Spleen (tissue), 11 donors: ENCODE results near the gene RPS14. TPM values are rescaled to one million over a fixed set of nuclear protein-coding genes. Genes with fewer than 3 reads are reported as not detected.

Source experiments
- DNase-seq: peaks from one replicate; pipeline ENCODE4 v3.0.0-alpha.2; 2020
- H3K27ac ChIP-seq, 8 donors: fragments of 200-600 bp; sonication (generic) in 7 of 8; 1 replicate in 4 of 8; 2 replicates in 4 of 8; pipeline versions ENCODE4 v1.5.0 to v1.8.0; 2016 to 2021; ENCODE audit warnings: inconsistent platforms in 4 of 8, mild to moderate bottlenecking in 4 of 8, moderate library complexity in 1 of 8
- H3K27me3 ChIP-seq, 7 donors: fragments of 200-600 bp; sonication (generic) in 6 of 7; replicated peaks in 1 of 7; 1 replicate in 4 of 7; 2 replicates in 3 of 7; pipeline versions ENCODE4 v1.5.0 to v1.8.0; 2016 to 2021; ENCODE audit warnings: inconsistent platforms in 3 of 7, mild to moderate bottlenecking in 1 of 7
- H3K36me3 ChIP-seq, 6 donors: fragments of 200-600 bp; sonication (generic) in 5 of 6; 1 replicate in 4 of 6; 2 replicates in 2 of 6; pipeline versions ENCODE4 v1.5.0 to v1.8.0; 2016 to 2021; ENCODE audit warnings: inconsistent platforms in 2 of 6
- H3K4me1 ChIP-seq, 6 donors: fragments of 200-600 bp; sonication (generic) in 5 of 6; 1 replicate in 3 of 6; 2 replicates in 3 of 6; pipeline versions ENCODE4 v1.5.0 to v1.8.0; 2016 to 2021; ENCODE audit warnings: inconsistent platforms in 3 of 6
- H3K4me3 ChIP-seq, 8 donors: fragments of 200-600 bp; sonication (generic) in 7 of 8; 1 replicate in 4 of 8; 2 replicates in 4 of 8; pipeline versions ENCODE4 v1.5.0 to v1.8.0; 2016 to 2021; ENCODE audit warnings: inconsistent platforms in 4 of 8, mild to moderate bottlenecking in 4 of 8, moderate library complexity in 2 of 8
- H3K9me3 ChIP-seq, 8 donors: fragments of 200-600 bp; sonication (generic) in 7 of 8; 1 replicate in 4 of 8; 2 replicates in 4 of 8; pipeline versions ENCODE4 v1.5.0 to v1.8.0; 2016 to 2021; ENCODE audit warnings: inconsistent platforms in 4 of 8
- POLR2A ChIP-seq, 3 donors: fragments of 450-650 bp; IDR thresholded peaks; one replicate each; pipeline ENCODE4 v1.5.1; 2017; ENCODE audit warnings: antibody characterized with exemption in 3 of 3, mild to moderate bottlenecking in 1 of 3
- POLR2AphosphoS5 ChIP-seq, 3 donors: sonication (generic); formaldehyde crosslinking; IDR thresholded peaks; one replicate each; pipeline ENCODE4 v1.5.1; 2017; ENCODE audit warnings: antibody characterized with exemption in 3 of 3
- WGBS, 5 donors: extraction: QIAGEN DNeasy Blood & Tissue Kit in 3 of 5; methylation state at CpG; one replicate each; pipeline versions ENCODE4 v1.1.5 to v1.1.7; 2013 to 2018; 5-methylcytosine and 5-hydroxymethylcytosine counted together
- intact Hi-C: fragments of 100-400 bp; cut with DNase I; formaldehyde crosslinking; loops from one replicate; pipeline ENCODE4 v1.15.0; 2023; ENCODE audit warnings: low total_unique reads
- polyA plus RNA-seq, 3 donors: library from polyadenylated mRNA; stranded (reverse); fragments of 200-250 nt; gene quantifications; one replicate each; pipeline ENCODE4 v1.2.1, GENCODE V29; 2013
- total RNA-seq, 7 donors: library from RNA; depleted of rRNA in 3 of 7; stranded (reverse); fragments of >200 nt in 3 of 7; fragmentation: NEBNext Ultra II Directional in 4 of 7; extraction: Animal tissue kit (Norgen Biotek cat#: 25700) in 4 of 7; gene quantifications; one replicate each; pipeline versions ENCODE4 v1.1.0 to v1.2.1, GENCODE V29; 2016 to 2021
- TF ChIP-seq, protein P1 (sequence below), 11 experiments: fragments of 200-600 bp in 7 of 11; fragments of 450-650 bp in 4 of 11; sonication (generic) in 4 of 11; IDR thresholded peaks in 8 of 11; conservative IDR thresholded peaks in 3 of 11; 1 replicate in 7 of 11; 2 replicates in 4 of 11; pipeline versions ENCODE4 v1.4.0 to v1.8.0; 2016 to 2021; ENCODE audit warnings: antibody characterized with exemption in 11 of 11, inconsistent platforms in 4 of 11, mild to moderate bottlenecking in 1 of 11
- donor health status: healthy with polysubstance abuse.
- donor health status: DM: no; HTN: no; CAD: no; lungs with moderate emphysema.
- donor health status: DM: no; HTN: no; CAD: no.
- donor health status: Bipolar disorder and iron deficiency.
- donor health status: healthy.
- donor health status: DM: no; HTN: no; CAD: no.
- donor health status: DM: yes; HTN: yes; CAD: no.

The RPS14 gene
- total and polyA plus RNA-seq, 10 donors: 1,801 to 8,400 (median 2,426) TPM

DNA sequence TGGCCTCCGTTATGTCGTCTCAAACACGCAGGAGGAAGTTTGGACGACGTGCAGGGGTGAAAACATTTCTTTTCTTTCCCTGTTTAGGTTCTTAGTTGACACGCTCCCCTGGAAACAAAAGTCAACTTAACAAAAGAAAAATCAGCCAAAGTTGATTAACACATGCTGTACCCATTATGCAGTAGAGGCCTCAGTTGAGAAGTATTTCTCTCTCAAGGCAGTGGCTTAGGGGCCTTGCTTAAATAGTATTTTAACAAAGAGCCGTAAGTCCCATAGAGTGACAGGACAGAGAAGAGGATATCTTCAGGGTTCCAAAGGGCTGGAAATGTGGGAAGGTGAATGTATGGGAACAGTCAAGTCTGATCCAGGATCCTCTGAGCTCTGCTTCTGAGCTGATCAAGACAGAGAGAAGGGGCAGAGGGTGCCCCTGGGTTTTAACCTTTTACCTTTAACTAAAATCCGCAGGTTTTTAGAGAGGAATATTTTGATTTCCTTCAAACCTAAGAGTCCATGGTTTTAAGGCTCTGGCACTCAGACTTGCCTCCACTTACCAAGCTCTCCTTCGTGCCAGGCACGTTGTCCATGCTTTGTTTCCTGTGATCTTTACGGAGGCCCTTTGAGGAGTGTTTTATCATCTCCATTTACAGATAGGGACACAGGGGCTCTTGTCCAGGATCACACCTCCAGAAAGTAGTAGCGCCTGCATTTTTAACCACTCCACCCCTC, 36.2 kb downstream of the RPS14 start:
- Histone ChIP-seq H3K9me3 (no peaks in the 10 kb centered on the region), H3K36me3 (peaks cover 0 to 20% (median 8%) of the 10 kb centered on the region in 6 donors), H3K4me1 (peaks cover 12 to 97% (median 64%) of the 10 kb centered on the region in 6 donors), H3K4me3 (peak overlapping the region in 6 of 8 donors; percentile 60 to 87 (median 74)), H3K27me3 (no peaks in the 10 kb centered on the region), H3K27ac (peak overlapping the region; percentile 93 to 99 (median 98))
- 39 to 44% (median 43%) methylated on average over 12 of the region's 12 CpGs for WGBS, 5 donors
- no peak for DNase-seq
- TF ChIP-seq POLR2A (IDR thresholded peaks at IDR 0.05) (peak in 1 of 3 donors; percentile 85), POLR2AphosphoS5 (IDR thresholded peaks at IDR 0.05) (no peak)
- intact Hi-C loops: no loop called here

DNA sequence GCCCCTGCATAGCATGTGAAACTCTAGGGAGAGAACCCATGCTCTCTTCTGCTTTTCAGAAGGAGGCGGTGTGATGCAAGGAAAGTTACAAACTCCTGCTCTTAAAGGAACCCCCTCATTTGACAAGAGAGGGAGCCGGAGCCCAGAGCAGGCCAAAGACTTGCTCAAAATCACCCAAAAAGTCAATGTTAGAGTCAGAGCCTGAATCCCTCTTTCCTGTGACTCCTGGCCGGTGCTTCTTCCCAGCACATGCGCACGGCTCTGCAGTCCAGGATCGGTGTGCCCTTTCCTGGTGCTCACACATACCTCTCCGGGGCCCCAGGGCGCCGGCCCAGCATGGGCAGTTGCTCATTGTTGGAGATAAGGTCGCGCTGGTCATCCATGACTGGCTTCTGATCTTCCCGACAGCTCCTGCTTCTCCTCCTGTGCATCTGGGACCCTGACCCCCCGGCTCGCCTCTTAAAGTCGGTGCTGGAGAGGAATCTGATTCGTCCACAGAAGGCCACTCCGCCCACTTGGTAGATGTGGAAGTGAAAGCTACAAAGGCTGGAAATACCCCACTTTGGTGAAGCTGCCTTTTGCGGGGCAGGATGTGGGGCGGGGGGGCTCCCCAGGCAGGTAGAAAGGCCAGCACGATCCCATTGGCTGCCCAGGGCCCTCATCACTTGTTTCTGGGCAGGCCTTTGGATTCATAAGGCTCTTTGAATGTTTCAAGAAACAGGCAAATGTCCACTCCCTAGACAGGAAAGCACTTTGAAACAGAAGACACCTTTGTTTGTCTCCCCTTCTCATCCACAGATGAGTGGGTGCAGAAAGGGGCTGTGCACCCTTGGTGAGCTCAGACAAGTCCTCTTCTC, 37.0 kb downstream of the RPS14 start, which contains the start of gene CD74:
Gene CD74, minus strand, starts transcription at position 592 of the 857 bp plus-strand sequence. Its CDS starts 161 bp downstream, at position 431.
- 0 to 2% (median 0%) methylated on average over 12 to 20 of the region's 20 CpGs for WGBS, 5 donors
- peak; percentile 97 for DNase-seq
- H3K4me1 ChIP-seq: peaks cover 18 to 97% (median 72%) of the 10 kb centered on the region in 6 donors
- no peaks in the 10 kb centered on the region for H3K9me3 ChIP-seq
- TF ChIP-seq POLR2AphosphoS5 (IDR thresholded peaks at IDR 0.05) (peak; percentile 96 to 100 (median 99)), POLR2A (IDR thresholded peaks at IDR 0.05) (peak; percentile 93 to 99 (median 96))
- TF ChIP-seq, protein P1, sequence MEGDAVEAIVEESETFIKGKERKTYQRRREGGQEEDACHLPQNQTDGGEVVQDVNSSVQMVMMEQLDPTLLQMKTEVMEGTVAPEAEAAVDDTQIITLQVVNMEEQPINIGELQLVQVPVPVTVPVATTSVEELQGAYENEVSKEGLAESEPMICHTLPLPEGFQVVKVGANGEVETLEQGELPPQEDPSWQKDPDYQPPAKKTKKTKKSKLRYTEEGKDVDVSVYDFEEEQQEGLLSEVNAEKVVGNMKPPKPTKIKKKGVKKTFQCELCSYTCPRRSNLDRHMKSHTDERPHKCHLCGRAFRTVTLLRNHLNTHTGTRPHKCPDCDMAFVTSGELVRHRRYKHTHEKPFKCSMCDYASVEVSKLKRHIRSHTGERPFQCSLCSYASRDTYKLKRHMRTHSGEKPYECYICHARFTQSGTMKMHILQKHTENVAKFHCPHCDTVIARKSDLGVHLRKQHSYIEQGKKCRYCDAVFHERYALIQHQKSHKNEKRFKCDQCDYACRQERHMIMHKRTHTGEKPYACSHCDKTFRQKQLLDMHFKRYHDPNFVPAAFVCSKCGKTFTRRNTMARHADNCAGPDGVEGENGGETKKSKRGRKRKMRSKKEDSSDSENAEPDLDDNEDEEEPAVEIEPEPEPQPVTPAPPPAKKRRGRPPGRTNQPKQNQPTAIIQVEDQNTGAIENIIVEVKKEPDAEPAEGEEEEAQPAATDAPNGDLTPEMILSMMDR (IDR thresholded peaks at IDR 0.05 in 8 of 11, conservative IDR thresholded peaks at IDR 0.05 in 3 of 11): no peak
- peak within 1 kb of the TSS; percentile 60 to 87 (median 78) for H3K4me3 ChIP-seq
- H3K36me3 ChIP-seq: peaks cover 0 to 28% (median 15%) of the 10 kb centered on the region in 6 donors
- peak within 1 kb of the TSS; percentile 93 to 99 (median 98) for H3K27ac ChIP-seq
- intact Hi-C loops: no loop called here
- H3K27me3 ChIP-seq: no peaks in the 10 kb centered on the region

DNA sequence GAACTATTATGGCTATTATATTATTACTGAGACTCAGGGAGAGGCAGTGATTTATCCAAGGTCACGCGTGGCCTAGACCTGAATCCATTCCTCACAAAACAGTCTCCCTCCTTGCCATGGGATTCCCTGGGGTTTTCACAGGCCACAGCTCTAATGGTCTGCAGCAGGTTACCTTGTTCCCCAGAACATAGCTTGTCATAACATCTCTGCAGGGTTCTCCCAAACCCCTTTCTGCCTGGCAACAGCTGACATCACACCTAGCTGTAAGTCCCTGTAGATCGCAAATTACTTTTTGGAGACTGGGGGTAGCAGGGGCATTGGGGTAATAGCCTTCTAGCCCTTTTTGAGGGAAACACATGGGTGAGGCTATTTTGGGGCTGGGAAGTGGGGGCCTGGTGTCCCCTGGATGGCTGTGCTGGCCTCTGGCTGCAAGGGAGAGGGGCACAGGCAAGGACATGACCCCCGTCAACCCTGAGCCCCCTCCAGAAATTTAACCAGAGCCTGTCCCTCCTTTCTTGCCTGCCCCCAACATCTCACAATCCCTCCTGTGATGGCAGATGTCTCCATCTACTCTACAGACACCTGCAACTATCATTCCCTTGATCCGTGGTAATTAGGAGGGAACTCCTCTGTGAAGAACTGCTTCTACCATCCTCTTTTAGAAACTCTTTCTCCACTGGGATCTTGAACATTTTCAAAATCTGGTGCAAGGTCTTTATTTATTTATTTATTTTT, 38.1 kb downstream of the RPS14 start:
- DNase-seq: peak; percentile 90
- intact Hi-C loops: no loop called here
- no peaks in the 10 kb centered on the region for H3K9me3 ChIP-seq
- peak overlapping the region; percentile 60 to 87 (median 78) for H3K4me3 ChIP-seq
- H3K36me3 ChIP-seq: peaks cover 0 to 40% (median 26%) of the 10 kb centered on the region in 6 donors
- peak; percentile 38 to 82 (median 59) for TF ChIP-seq POLR2AphosphoS5 (IDR thresholded peaks at IDR 0.05)
- TF ChIP-seq, protein P1 (IDR thresholded peaks at IDR 0.05 in 8 of 11, conservative IDR thresholded peaks at IDR 0.05 in 3 of 11): peak in 1 of 11 experiments; percentile 8
- peak in 1 of 3 donors; percentile 31 for TF ChIP-seq POLR2A (IDR thresholded peaks at IDR 0.05)
- 14 to 36% (median 23%) methylated on average over 5 of the region's 5 CpGs for WGBS, 5 donors
- H3K27ac ChIP-seq: peak overlapping the region; percentile 93 to 99 (median 98)
- peaks cover 26 to 97% (median 81%) of the 10 kb centered on the region in 6 donors for H3K4me1 ChIP-seq
- H3K27me3 ChIP-seq: no peaks in the 10 kb centered on the region
